Activated CD4-positive, alpha-beta T cell treated with anti-CD3 and anti-CD28 coated beads, Interleukin-2, Interleukin-4, amounts not matched to agents 100 ng/mL and 50 ng/mL, durations not matched to agents 16 hours and 8 hours (primary cell): ENCODE data around the gene AGK.

ENCODE experiments used
- DNase-seq: peaks from one replicate; pipeline ENCODE4 v3.0.0-alpha.2; 2020; ENCODE audit warnings: low spot score

AGK gene

GRCh38 chr7:141551094-141551781 lies at the start of gene AGK:
Gene AGK, plus strand, starts transcription at chr7:141551410. Its CDS starts 4,057 bp downstream, at chr7:141555467.
- DNase-seq: peak; percentile 84

- DNase-seq: no peak
Observed at GRCh38 chr7:141501451-141501850, 49.8 kb upstream of the AGK start.

- DNase-seq: no peak
Observed at GRCh38 chr7:141511316-141511675, 39.9 kb upstream of the AGK start.

GRCh38 chr7:141511676-141512396 lies 39.4 kb upstream of the AGK start:
- no peak for DNase-seq

GRCh38 chr7:141512597-141512996 lies 38.6 kb upstream of the AGK start:
- DNase-seq: peak; percentile 18

GRCh38 chr7:141513720-141514119 lies 37.5 kb upstream of the AGK start:
- no peak for DNase-seq

GRCh38 chr7:141515941-141516340 lies 35.3 kb upstream of the AGK start:
- DNase-seq: no peak

- no peak for DNase-seq
Observed at GRCh38 chr7:141519623-141520022, 31.6 kb upstream of the AGK start.

- DNase-seq: peak; percentile 15
Observed at GRCh38 chr7:141522657-141523342, 28.4 kb upstream of the AGK start.

GRCh38 chr7:141525973-141526514 lies 25.2 kb upstream of the AGK start:
- no peak for DNase-seq

GRCh38 chr7:141527076-141527475 lies 24.1 kb upstream of the AGK start:
- no peak for DNase-seq

- DNase-seq: no peak
Observed at GRCh38 chr7:141528399-141528798, 22.8 kb upstream of the AGK start.

- DNase-seq: peak; percentile 60
Observed at GRCh38 chr7:141533149-141533949, 17.9 kb upstream of the AGK start.

- DNase-seq: no peak
Observed at GRCh38 chr7:141534757-141535737, 16.2 kb upstream of the AGK start.

- no peak for DNase-seq
Observed at GRCh38 chr7:141537906-141538305, 13.3 kb upstream of the AGK start.

- DNase-seq: no peak
Observed at GRCh38 chr7:141541375-141541774, 9.8 kb upstream of the AGK start.

- DNase-seq: no peak
Observed at GRCh38 chr7:141544831-141545230, 6.4 kb upstream of the AGK start.

GRCh38 chr7:141549582-141549981 lies 1.6 kb upstream of the AGK start:
- no peak for DNase-seq

GRCh38 chr7:141550386-141551093 lies 670 bp upstream of the AGK start:
- DNase-seq: no peak

GRCh38 chr7:141551782-141552181 lies 572 bp downstream of the AGK start:
- DNase-seq: peak; percentile 20
